ENCODE results near the gene CCDC187. TPM values are rescaled to one million over a fixed set of nuclear protein-coding genes. Genes with fewer than 3 reads are reported as not detected.

Gene CCDC187
- total and polyA plus RNA-seq, 8 donors: 0.12 to 2.8 (median 0.45) TPM; not detected in 1

GRCh38 chr9:136329636-136330405 lies 25.9 kb upstream of the CCDC187 start:
- intact Hi-C loops (cut with DNase I; ENCODE audit: low total_unique reads): loop anchor here (10.0 kb wide), 1 partner anchor 75 kb away; the partner anchor contains the start of gene SNAPC4
- H3K9me3 ChIP-seq: no peaks in the 10 kb centered on the region
- 85 to 93% (median 91%) methylated on average over 17 to 23 of the region's 23 CpGs for WGBS, 5 donors
- peaks cover 28 to 47% (median 36%) of the 10 kb centered on the region in 4 donors for H3K4me1 ChIP-seq
- no peak for DNase-seq
- peak overlapping the region in 1 of 5 donors; percentile 13 for H3K27ac ChIP-seq
- TF ChIP-seq POLR2A (IDR thresholded peaks at IDR 0.05) (no peak), CTCF (IDR thresholded peaks at IDR 0.05) (no peak), POLR2AphosphoS5 (IDR thresholded peaks at IDR 0.05) (no peak), EP300 (IDR thresholded peaks at IDR 0.05) (no peak)
- H3K27me3 ChIP-seq: peaks cover 0 to 16% (median 0%) of the 10 kb centered on the region in 3 donors
- H3K4me3 ChIP-seq: no peak overlapping the region
- peaks cover 0 to 6% (median 0%) of the 10 kb centered on the region in 4 donors for H3K36me3 ChIP-seq

GRCh38 chr9:136329211-136329627 lies 25.3 kb upstream of the CCDC187 start:
- Histone ChIP-seq H3K9me3 (no peaks in the 10 kb centered on the region), H3K27me3 (peaks cover 0 to 16% (median 0%) of the 10 kb centered on the region in 3 donors), H3K27ac (peak overlapping the region in 2 of 5 donors; percentile 80 to 87), H3K4me1 (peaks cover 28 to 50% (median 39%) of the 10 kb centered on the region in 4 donors), H3K36me3 (peaks cover 0 to under 1% (median 0%) of the 10 kb centered on the region in 4 donors), H3K4me3 (peak overlapping the region in 3 of 4 donors; percentile 65 to 87 (median 70))
- DNase-seq: no peak
- intact Hi-C loops (cut with DNase I; ENCODE audit: low total_unique reads): no loop called here
- WGBS, 5 donors: 74 to 90% (median 79%) methylated on average over 10 to 19 of the region's 19 CpGs
- TF ChIP-seq POLR2AphosphoS5 (IDR thresholded peaks at IDR 0.05): no peak
- TF ChIP-seq POLR2A (IDR thresholded peaks at IDR 0.05): no peak
- TF ChIP-seq EP300 (IDR thresholded peaks at IDR 0.05): no peak
- TF ChIP-seq CTCF (IDR thresholded peaks at IDR 0.05): no peak

- peak in 1 of 2 donors; percentile 83 for DNase-seq
- Histone ChIP-seq H3K4me1 (peaks cover 28 to 50% (median 40%) of the 10 kb centered on the region in 4 donors), H3K4me3 (peak overlapping the region; percentile 64 to 87 (median 68)), H3K27me3 (peaks cover 0 to 16% (median 0%) of the 10 kb centered on the region in 3 donors), H3K9me3 (no peaks in the 10 kb centered on the region), H3K27ac (peak overlapping the region in 4 of 5 donors; percentile 56 to 87 (median 74)), H3K36me3 (no peaks in the 10 kb centered on the region)
- intact Hi-C loops (cut with DNase I; ENCODE audit: low total_unique reads): no loop called here
- WGBS, 5 donors: 21 to 38% (median 33%) methylated on average over 15 of the region's 15 CpGs
- TF ChIP-seq POLR2AphosphoS5 (IDR thresholded peaks at IDR 0.05) (no peak), CTCF (IDR thresholded peaks at IDR 0.05) (no peak), POLR2A (IDR thresholded peaks at IDR 0.05) (no peak), EP300 (IDR thresholded peaks at IDR 0.05) (no peak)
These were observed 24.7 kb upstream of the CCDC187 start for GRCh38 chr9:136328622-136329041.

DNA sequence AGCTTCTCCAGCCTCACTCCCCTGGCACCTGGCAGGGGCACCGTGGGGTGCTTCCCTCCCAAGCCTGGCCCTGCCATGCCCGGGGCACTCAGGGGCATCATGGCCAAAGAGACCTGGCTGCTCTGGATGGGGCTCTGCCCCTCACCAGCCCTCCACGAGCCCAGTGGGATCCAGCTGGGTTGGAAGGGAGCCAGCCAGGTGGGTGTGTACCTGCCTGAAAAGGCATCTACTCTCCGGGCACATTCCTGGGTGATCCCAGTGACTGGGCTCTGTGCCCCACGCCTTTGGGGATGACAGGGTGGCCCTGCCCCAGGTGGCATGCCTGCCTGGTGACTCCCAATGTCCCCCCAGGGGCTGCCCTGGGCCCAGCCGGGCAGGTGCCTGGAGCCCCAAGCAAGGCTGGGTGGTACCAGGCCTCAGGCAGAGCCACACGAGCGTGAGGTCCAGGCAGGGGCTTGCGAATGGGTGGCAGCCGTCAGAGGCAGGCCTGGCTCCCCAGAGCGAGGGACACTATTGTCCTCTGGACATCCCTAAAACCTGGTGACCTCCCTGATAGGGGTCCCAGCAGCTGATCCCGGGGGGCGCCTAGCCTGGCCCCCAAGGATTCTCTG lies 24.2 kb upstream of the CCDC187 start:
- peak; percentile 69 to 87 for DNase-seq
- 18 to 30% (median 24%) methylated on average over 3 to 13 of the region's 13 CpGs for WGBS, 5 donors
- TF ChIP-seq POLR2A (IDR thresholded peaks at IDR 0.05) (no peak), POLR2AphosphoS5 (IDR thresholded peaks at IDR 0.05) (no peak), EP300 (IDR thresholded peaks at IDR 0.05) (no peak), CTCF (IDR thresholded peaks at IDR 0.05) (no peak)
- peaks cover 0 to 16% (median 0%) of the 10 kb centered on the region in 3 donors for H3K27me3 ChIP-seq
- no peaks in the 10 kb centered on the region for H3K36me3 ChIP-seq
- H3K9me3 ChIP-seq: no peaks in the 10 kb centered on the region
- H3K4me1 ChIP-seq: peaks cover 28 to 50% (median 40%) of the 10 kb centered on the region in 4 donors
- intact Hi-C loops (cut with DNase I; ENCODE audit: low total_unique reads): no loop called here
- peak overlapping the region; percentile 64 to 87 (median 68) for H3K4me3 ChIP-seq
- H3K27ac ChIP-seq: peak overlapping the region in 4 of 5 donors; percentile 56 to 87 (median 74)
